ENCODE results near the gene TMEM154.

The TMEM154 gene

DNA sequence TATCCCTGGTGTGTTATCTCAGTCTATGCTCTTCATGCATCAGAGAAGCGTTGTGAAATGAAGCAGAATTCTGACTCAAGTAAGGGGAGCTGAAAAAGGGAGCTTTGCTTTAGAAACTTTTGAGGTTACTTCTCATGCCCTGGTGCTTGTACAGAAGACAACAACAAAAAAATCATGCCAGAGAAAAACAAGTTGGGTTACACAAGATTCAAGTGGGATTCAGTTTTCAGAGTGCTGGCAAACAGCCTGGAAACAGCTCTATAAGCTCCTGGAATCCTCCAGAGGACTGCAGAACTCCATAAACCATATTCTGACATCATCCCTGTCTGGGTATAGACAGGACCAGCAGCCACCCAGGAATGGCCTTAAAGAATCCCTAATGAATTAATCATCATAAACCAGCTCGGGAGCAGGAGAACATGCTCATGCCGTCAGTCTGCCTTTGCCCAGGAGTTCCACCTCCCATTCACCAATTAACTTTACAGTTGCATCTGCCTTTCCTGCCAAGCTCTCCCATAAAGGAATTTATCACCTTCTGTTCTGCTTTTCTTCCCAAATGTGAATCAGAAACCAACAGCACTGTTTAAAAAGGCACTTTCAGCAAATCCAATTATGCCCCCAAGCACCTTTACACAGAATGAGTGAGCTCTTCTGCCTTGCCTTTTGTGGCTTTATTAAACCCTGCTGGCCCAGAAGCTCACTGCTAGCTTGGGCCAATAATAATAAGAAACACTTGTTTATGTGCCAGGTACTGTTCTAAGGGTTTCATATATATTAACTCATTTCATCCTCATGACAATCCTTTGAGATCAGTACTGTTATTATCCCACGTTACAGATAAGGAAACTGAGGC lies 89.4 kb downstream of the TMEM154 start:
- no peak for DNase-seq

DNA sequence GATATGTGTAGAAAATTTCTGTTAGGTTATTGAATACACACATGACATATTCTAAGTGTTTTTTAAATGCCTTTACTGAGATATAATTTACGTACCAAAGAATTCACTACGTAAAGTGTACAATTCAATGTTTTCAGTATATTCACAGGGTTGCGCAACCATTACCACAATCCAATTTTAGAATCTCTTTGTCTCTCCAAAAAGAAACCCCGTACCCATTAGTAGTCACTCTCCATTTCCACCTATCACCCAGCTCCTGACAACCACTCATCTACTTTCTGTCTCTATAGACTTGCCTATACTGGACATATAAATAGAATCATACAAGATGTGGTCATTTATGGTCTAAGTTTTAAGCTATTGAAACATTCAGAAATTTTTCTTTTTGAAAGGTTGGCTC lies 90.9 kb downstream of the TMEM154 start:
- DNase-seq, result no peak

DNA sequence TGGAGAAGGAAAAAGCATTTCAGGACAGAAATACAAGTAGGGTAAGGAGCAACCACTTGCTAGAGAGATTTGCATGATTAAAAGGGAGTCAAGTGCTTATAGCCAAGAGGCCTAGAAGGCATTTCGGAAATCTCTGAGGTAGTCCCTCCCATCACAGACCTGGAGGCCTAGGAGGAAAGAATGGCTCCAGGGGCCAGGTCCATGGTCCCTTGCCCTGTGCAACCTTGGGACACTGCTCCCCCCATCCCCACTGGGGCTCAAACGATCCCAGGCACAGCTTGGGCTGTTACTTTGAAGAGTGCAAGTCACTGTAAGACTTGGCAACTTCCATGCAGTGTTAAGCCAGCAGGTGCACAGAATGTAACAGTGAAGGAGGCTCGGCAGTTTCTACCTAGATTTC lies 92.7 kb downstream of the TMEM154 start:
- DNase-seq, result no peak

DNA sequence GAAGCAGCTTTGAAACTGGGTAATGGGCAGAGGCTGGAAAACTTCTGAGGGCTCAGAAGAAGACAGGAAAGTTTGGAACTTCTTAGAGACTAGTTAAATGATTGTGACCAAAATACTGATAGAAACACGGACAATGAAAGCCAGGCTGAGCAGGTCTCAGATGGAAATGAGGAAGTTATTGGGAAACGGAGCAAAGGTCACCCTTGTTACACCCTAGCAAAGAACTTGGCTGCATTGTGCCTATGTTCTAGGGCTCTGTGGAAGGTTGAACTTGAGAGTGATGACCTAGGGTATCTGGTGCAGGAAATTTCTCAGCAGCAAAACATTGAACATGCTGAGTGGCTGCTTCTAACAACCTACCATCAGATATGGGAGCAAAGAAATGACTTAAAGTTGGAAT lies 93.1 kb downstream of the TMEM154 start:
- DNase-seq, result no peak

DNA sequence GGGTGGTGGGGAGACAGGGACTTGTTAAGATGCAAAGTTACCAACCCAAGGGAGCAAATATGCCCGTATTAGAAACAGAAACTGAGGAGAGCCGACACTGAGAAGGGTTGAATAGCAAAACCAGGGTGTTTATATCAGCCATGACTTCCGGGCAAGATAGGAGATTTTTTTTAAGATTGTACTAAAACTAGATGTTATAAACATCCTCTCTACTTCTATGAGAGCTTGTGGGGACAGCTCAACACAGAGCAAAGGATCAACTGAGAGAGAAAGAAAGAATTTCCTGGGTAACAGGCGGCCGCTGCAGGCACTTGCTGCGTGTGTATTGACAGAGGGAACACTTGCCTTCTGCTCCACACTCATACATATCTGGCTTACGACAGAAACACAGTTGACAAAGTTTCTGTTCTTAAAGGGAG lies 94.8 kb downstream of the TMEM154 start:
- no peak for DNase-seq

DNA sequence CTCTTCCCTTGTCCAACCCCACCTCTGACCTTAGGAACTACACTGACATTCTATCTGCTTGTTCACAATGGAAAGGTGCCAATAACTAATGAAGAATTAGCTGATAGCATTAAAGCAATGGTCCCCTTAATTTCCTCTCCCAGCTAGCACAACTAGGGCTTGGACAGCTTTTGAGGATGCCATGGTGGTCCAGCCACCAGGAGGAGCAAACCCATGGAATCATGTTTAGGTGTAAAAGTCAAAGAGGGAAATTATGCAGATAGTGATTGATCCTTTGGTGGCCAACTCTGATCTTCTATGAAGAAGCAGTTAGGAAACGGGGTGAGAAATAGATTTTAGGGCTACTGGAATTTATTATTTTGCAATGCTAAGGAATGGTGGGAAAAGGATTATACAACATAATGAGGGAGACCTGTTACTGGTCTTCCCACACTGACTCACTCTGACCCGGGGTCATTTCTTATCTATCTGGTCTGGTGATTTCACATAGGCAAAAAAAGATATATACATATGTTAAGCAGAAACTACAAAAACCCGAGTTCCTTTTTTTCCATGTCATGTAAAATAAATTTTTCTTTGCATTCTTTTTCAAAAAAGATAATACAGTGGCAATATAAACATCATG lies 98.1 kb downstream of the TMEM154 start:
- no peak for DNase-seq

DNA sequence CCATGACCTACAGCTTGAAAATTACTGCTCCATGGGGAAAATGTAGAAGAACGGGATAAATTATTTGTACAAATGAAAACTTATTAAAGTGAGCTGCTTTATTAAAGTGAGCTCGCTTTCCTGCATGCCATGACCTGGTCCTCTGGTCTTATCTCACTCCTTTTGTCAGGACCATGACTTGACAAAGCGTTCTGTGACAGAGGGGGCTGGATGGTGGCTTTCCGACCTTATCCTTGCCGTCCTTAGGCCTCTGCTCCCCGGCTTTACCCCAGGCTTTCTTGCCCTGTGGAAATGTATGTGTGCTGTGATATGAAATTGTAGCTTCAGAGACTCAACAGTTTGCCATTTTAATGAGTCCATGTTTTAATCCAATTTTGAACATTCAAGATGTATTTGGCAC lies 99.9 kb downstream of the TMEM154 start:
- DNase-seq, result no peak

DNA sequence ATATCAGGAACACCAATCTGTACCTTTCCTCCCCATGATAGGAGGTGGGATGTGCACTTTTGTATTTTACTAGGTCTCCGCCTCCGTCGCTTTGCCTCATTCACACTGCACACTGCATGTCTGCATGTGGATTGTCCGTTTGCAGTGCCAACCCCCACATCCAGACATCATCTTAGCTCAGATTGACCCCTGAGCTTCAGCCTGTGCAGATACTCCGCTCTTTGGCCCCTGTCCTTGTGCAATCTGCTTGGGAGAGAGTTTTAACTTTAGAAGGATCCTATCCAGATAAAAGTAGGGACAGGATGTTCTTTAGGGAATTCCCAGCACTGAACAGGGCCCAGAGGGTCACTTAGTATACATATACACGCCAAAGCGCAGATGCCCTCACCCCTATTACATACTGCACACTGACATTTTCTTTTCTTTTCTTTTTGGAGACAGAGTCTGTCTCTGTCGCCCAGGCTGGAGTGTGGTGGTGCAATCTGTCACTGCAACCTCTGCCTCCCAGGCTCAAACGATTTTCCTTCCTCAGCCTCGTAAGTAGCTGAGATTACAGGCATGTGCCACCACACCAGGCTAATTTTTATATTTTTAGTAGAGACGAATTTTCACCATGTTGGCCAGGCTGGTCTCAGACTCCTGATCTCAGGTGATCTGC lies 100.6 kb downstream of the TMEM154 start:
- DNase-seq, result no peak

DNA sequence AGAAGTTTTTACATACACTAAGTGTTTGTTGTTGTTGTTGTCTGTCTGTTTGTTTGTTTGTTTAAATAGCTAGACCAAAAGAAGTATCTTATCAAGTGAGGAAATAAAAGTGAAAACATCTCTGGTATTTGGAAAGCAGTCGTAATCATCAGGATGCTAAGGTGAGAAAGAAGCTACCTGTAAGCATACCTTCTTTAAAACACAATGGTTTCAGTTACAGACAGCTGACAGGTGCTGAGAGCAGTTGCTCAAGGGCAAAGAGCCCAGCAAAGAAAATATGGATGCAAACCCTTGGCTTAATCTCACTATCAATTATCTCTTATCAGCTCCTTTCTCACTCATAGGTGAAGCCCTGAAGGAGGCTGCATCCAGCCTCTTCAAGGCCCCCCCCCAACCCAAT lies 101.1 kb downstream of the TMEM154 start:
- DNase-seq, result no peak

DNA sequence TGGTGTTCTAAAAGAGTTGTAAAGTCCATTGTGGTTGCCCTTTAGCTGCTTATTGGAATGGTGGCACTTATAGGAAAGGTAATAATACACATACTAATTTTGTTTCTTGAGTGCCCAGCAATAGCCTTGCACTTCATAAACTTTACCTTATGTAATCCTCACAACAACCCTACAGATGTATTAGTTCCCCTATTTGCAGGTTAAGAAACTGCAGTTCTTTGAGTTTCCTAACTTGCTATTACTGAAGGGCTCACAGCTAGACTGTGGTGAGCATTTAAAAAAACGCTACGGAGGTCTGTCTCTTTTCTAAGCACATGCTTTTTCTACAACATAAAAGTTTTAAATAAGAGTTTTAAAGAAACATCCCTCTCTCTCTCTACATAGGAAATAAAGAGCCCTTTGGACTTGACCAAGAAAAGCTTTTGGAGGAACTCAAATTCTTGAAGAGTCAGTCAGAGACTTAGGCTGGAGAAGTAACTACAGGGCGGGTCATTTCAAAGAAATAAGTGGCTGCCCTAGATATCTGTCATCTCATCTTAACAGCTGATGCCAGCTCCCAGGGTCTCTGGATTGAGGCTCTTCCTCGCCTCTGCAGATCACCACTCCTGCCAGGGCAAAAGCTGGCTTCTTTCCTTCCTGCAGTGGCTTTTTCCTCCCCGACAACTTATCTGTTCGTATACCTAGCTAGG lies 101.9 kb downstream of the TMEM154 start:
- DNase-seq, result no peak

DNA sequence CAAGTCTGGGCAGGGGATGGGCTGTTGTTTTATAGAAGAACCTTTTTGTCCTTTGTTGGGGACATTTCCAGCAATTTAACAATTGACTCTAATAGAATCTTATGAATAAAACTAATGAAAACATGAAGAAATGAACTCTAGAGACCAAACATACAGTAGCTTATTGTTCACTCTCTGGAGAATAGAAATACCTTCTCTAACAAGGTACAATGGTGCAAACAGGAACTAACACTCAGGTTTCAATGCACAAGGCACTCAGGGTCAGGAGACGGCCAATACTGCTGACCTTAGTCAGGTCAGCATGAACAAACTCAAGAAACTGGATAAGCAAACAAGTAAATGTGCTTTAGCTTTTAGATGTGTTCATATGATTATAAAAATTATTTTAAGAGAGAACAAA lies 104.3 kb downstream of the TMEM154 start:
- no peak for DNase-seq

DNA sequence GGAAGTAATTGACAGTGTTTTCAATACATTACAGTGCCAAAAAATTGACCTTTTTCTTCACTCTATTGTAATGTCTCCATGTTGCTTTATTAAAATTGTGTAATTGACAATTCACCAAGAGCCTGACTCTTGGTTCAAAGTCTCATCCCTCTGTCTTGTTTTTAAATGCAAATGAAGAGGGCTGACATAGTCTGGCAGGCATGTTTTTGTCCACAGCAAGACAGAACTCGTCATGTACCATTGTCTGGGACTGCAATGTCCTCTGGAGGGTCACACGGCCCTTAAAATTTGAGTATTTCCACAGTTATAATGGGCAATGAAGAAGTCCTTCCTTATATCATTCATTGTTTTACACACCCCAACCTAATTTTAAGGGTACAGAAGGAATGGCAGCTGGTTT lies 105.9 kb downstream of the TMEM154 start:
- DNase-seq, result no peak

DNA sequence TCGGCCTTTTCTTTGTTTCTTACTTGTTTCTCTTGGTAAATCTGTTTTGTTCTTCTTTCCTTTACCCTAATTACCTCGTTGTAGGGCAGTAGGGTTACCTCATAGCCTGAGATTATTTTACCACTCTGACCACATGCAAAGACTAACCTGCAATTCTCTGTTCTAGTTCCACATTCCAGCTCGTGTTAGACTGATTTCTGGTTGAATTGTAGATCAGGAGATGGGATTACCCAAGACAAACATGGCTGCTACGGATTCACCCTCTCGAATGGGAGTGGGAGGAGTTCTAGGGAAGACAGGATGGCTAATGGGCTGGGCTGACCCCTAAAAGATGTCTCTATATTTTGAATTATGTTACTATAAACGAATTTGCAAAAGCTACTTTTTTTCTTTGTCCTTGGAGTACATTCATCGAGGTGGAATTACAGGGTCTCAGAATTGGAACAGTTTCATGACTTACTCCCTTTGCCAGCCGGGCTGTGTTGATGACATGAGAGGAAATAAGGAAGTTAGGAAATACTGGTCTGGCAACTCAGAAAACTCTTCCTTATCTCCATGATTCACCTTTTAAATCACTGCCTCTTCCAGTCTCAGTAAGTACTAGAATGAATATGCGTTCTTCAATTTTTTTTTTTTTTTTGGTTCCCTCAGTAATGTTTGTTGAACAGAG lies 107.2 kb downstream of the TMEM154 start:
- no peak for DNase-seq

DNA sequence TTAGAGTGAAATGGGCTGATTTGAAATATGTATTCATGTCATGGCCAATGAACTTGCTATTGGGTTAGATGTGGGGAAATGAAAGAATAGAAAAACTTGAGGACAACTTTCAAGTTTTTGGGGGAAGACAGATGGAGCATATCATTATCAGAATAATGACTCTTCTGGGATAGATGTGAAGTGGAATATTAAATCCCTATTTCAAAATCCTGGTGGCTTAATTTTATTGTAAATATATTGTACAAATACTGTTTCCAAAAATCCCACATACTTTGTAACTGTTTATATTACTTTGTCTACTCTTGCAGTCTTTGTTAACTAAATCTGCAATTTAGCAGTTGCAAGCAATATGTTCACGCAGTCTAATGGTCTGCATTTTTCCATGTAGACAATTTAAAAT lies 108.0 kb downstream of the TMEM154 start:
- no peak for DNase-seq

DNA sequence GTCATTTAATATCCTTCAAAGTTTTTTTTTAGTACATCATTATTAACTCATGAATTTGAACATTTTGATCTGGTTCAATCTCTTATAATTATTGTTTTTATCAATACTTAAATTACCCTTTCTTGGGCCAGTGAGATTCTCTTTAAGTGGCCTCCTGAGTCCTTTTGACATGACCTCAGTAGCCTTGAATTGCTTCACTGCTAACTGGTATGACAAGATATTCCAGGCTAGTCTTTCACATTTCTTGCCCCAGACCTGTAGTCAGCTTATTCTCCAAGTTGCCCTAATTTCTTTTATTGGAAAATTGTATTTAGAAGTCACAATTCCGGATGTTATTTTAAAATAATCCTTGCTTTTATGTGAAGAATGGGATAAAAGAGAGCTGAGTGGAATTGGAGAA lies 108.5 kb downstream of the TMEM154 start:
- DNase-seq, result no peak
